AG08395 (cell line): Measurements from ENCODE around the gene SLC6A18.
"Not testable (repeated sequence)": the region's sequence is repeated elsewhere in the genome, so short reads cannot be mapped to it uniquely, and the experiment has no call there.

Source experiments
- DNase-seq: peaks from one replicate; pipeline ENCODE4 v3.0.0; 2012; ENCODE audit warnings: mixed read lengths, low spot score

SLC6A18 gene

GRCh38 chr5:1216211-1216917 lies 8.8 kb upstream of the SLC6A18 start:
- no peak for DNase-seq

- no peak for DNase-seq
These were observed 8.3 kb upstream of the SLC6A18 start for GRCh38 chr5:1216918-1217295.

GRCh38 chr5:1217596-1218206 lies 7.5 kb upstream of the SLC6A18 start:
- DNase-seq, result no peak

- DNase-seq, result no peak
These were observed 6.7 kb upstream of the SLC6A18 start for GRCh38 chr5:1218351-1219080.

GRCh38 chr5:1219098-1219767 lies 5.9 kb upstream of the SLC6A18 start:
- no peak for DNase-seq

- no peak for DNase-seq
These were observed 5.4 kb upstream of the SLC6A18 start for GRCh38 chr5:1219768-1220100.

- DNase-seq, result no peak
These were observed 4.8 kb upstream of the SLC6A18 start for GRCh38 chr5:1220351-1220750.

- no peak for DNase-seq
These were observed 4.3 kb upstream of the SLC6A18 start for GRCh38 chr5:1220831-1221230.

- no peak for DNase-seq
These were observed 3.5 kb upstream of the SLC6A18 start for GRCh38 chr5:1221721-1222120.

- DNase-seq, result no peak
These were observed 3.0 kb upstream of the SLC6A18 start for GRCh38 chr5:1222147-1222546.

GRCh38 chr5:1222621-1223277 lies 2.4 kb upstream of the SLC6A18 start:
- no peak for DNase-seq

- no peak for DNase-seq
These were observed 1.9 kb upstream of the SLC6A18 start for GRCh38 chr5:1223278-1223670.

- no peak for DNase-seq
These were observed 550 bp upstream of the SLC6A18 start for GRCh38 chr5:1224631-1225030.

GRCh38 chr5:1226231-1226630 lies 1.1 kb downstream of the SLC6A18 start:
- no peak for DNase-seq

GRCh38 chr5:1226839-1227581 lies 1.8 kb downstream of the SLC6A18 start:
- no peak for DNase-seq

- DNase-seq, result no peak
These were observed 2.5 kb downstream of the SLC6A18 start for GRCh38 chr5:1227667-1228066.

- no peak for DNase-seq
These were observed 2.9 kb downstream of the SLC6A18 start for GRCh38 chr5:1228120-1228519.

GRCh38 chr5:1229023-1229422 lies 3.8 kb downstream of the SLC6A18 start:
- not testable (repeated sequence) for DNase-seq

GRCh38 chr5:1229822-1230221 lies 4.6 kb downstream of the SLC6A18 start:
- no peak for DNase-seq

- DNase-seq, result no peak
These were observed 5.4 kb downstream of the SLC6A18 start for GRCh38 chr5:1230551-1230950.

- no peak for DNase-seq
These were observed 6.2 kb downstream of the SLC6A18 start for GRCh38 chr5:1231354-1231905.
